Lower leg skin (tissue), 4 donors: Measurements from ENCODE around the gene ISL2. TPM values are rescaled to one million over a fixed set of nuclear protein-coding genes. Genes with fewer than 3 reads are reported as not detected.

Experiments used
- DNase-seq, 2 donors: peaks; one replicate each; pipeline ENCODE4 v3.0.0-alpha.2; 2019; ENCODE audit warnings: low spot score in 2 of 2
- H3K4me3 ChIP-seq: fragments of 200-600 bp; sonication (generic); 2 replicates; pipeline ENCODE4 v1.5.1; 2017; ENCODE audit warnings: mild to moderate bottlenecking, low read depth; ENCODE audit not compliant: poor library complexity, severe bottlenecking
- CTCF ChIP-seq, 3 donors: fragments of 450-650 bp; IDR thresholded peaks; one replicate each; pipeline ENCODE4 v1.5.1; 2016; ENCODE audit warnings: antibody characterized with exemption in 3 of 3, mild to moderate bottlenecking in 3 of 3, moderate library complexity in 2 of 3
- POLR2A ChIP-seq, 2 donors: fragments of 450-650 bp; IDR thresholded peaks; one replicate each; pipeline ENCODE4 v1.6.1; 2016 to 2017; ENCODE audit warnings: antibody characterized with exemption in 2 of 2, mild to moderate bottlenecking in 1 of 2, moderate library complexity in 1 of 2
- WGBS, 2 donors: methylation state at CpG; one replicate each; pipeline ENCODE4 v1.1.5; 2018; 5-methylcytosine and 5-hydroxymethylcytosine counted together
- intact Hi-C: fragments of 100-400 bp; cut with DNase I; formaldehyde crosslinking; loops from one replicate; pipeline ENCODE4 v1.15.0; 2023; ENCODE audit warnings: low total_unique reads
- total RNA-seq, 4 donors: library from RNA; depleted of rRNA; stranded (reverse); fragments of >200 nt; gene quantifications; one replicate each; pipeline ENCODE4 v1.1.0, GENCODE V29; 2016

The ISL2 gene
- total RNA-seq, 4 donors from 2014 or later, result not detected

GRCh38 chr15:76337059-76337695, 604 bp downstream of the ISL2 start:
- intact Hi-C loops, result no loop called here
- peak in 1 of 2 donors; percentile 78 for DNase-seq
- 13 to 14% methylated on average over 25 of the region's 25 CpGs for WGBS, 2 donors
- H3K4me3 ChIP-seq, result no peak overlapping the region
- TF ChIP-seq POLR2A (IDR thresholded peaks at IDR 0.05) (no peak), CTCF (IDR thresholded peaks at IDR 0.05) (no peak)

GRCh38 chr15:76337696-76338485, 1.3 kb downstream of the ISL2 start:
- no peak overlapping the region for H3K4me3 ChIP-seq
- WGBS, 2 donors, result 10 to 11% methylated on average over 20 to 50 of the region's 89 CpGs
- TF ChIP-seq CTCF (IDR thresholded peaks at IDR 0.05) (no peak), POLR2A (IDR thresholded peaks at IDR 0.05) (no peak)
- intact Hi-C loops, result no loop called here
- DNase-seq, result peak in 1 of 2 donors; percentile 78

GRCh38 chr15:76338486-76339304, 2.1 kb downstream of the ISL2 start:
- peak in 1 of 2 donors; percentile 82 for DNase-seq
- TF ChIP-seq POLR2A (IDR thresholded peaks at IDR 0.05), result no peak
- TF ChIP-seq CTCF (IDR thresholded peaks at IDR 0.05), result no peak
- 57 to 65% methylated on average over 18 to 22 of the region's 26 CpGs for WGBS, 2 donors
- no peak overlapping the region for H3K4me3 ChIP-seq
- intact Hi-C loops, result no loop called here

GRCh38 chr15:76339305-76340197, 3.0 kb downstream of the ISL2 start:
- intact Hi-C loops, result no loop called here

More at GRCh38 chr15:76339305-76340197, 3.0 kb downstream of the ISL2 start:
- H3K4me3 ChIP-seq, result peak overlapping the region; percentile 1
- TF ChIP-seq POLR2A (IDR thresholded peaks at IDR 0.05), result no peak
- no peak for TF ChIP-seq CTCF (IDR thresholded peaks at IDR 0.05)
- WGBS, 2 donors, result 28 to 34% methylated on average over 45 to 48 of the region's 48 CpGs
- DNase-seq, result peak in 1 of 2 donors; percentile 82
